Small intestine (tissue), 7 donors: Measurements from ENCODE around the gene VRK2. TPM values are rescaled to one million over a fixed set of nuclear protein-coding genes. Genes with fewer than 3 reads are reported as not detected.

ENCODE experiments used
- DNase-seq, 2 donors: peaks; one replicate each; pipeline versions ENCODE4 v3.0.0 to v3.0.0-alpha.2; 2013
- FAIRE-seq: peaks from 2 replicates; lab custom pipeline; 2012; peaks lifted over from hg19 to GRCh38; lab: Jason Lieb, UNC
- H3K27ac ChIP-seq, 3 donors: one replicate each; pipeline ENCODE4 v1.5.1; 2013; ENCODE audit warnings: low read length in 2 of 3, mild to moderate bottlenecking in 2 of 3, control low read depth in 1 of 3, inconsistent platforms in 1 of 3, low read depth in 1 of 3, moderate library complexity in 1 of 3
- H3K27me3 ChIP-seq, 3 donors: one replicate each; pipeline ENCODE4 v1.6.1; 2013; ENCODE audit warnings: low read length in 3 of 3, inconsistent platforms in 1 of 3; ENCODE audit not compliant: control insufficient read depth in 3 of 3, insufficient read depth in 3 of 3
- H3K36me3 ChIP-seq, 3 donors: one replicate each; pipeline ENCODE4 v1.6.1; 2013; ENCODE audit warnings: low read length in 3 of 3, inconsistent platforms in 1 of 3, low read depth in 1 of 3, mild to moderate bottlenecking in 1 of 3, moderate library complexity in 1 of 3; ENCODE audit not compliant: control insufficient read depth in 3 of 3, insufficient read depth in 2 of 3
- H3K4me1 ChIP-seq, 3 donors: one replicate each; pipeline ENCODE4 v1.6.1; 2013; ENCODE audit warnings: low read length in 2 of 3, inconsistent platforms in 1 of 3, low read depth in 1 of 3, mild to moderate bottlenecking in 1 of 3, moderate library complexity in 1 of 3; ENCODE audit not compliant: control insufficient read depth in 3 of 3, insufficient read depth in 2 of 3
- H3K4me3 ChIP-seq, 3 donors: one replicate each; pipeline ENCODE4 v1.5.1; 2013; ENCODE audit warnings: low read length in 3 of 3, control low read depth in 1 of 3, inconsistent platforms in 1 of 3, low read depth in 1 of 3, mild to moderate bottlenecking in 1 of 3, moderate library complexity in 1 of 3
- H3K9me3 ChIP-seq, 2 donors: one replicate each; pipeline ENCODE4 v1.6.1; 2013; ENCODE audit warnings: low read depth in 1 of 2, low read length in 1 of 2; ENCODE audit not compliant: control insufficient read depth in 2 of 2, insufficient read depth in 1 of 2
- WGBS, 3 donors: extraction: QIAGEN DNeasy Blood & Tissue Kit; methylation state at CpG; one replicate each; pipeline ENCODE4 v1.1.7; 2013; 5-methylcytosine and 5-hydroxymethylcytosine counted together
- polyA plus RNA-seq, 4 donors: library from polyadenylated mRNA; stranded (reverse) in 3 of 4; unstranded in 1 of 4; fragments of 200-250 nt in 3 of 4; fragments of 120-200 nt in 1 of 4; gene quantifications; one replicate each; pipeline versions ENCODE4 v1.2.1 to v1.2.3, GENCODE V29; 2013
- donor health status: healthy with polysubstance abuse.
- donor health status: control.
- donor health status: control.
- donor health status: Bipolar disorder and iron deficiency.
- donor health status: healthy.

Gene VRK2
- polyA plus RNA-seq, 4 donors = 5.1 to 18.0 (median 6.9) TPM

- no peak for FAIRE-seq
- Histone ChIP-seq H3K36me3 (no peaks in the 10 kb centered on the region), H3K27ac (peak overlapping the region; percentile 79 to 98 (median 89)), H3K4me3 (peak overlapping the region; percentile 67 to 85 (median 75)), H3K4me1 (peaks cover 0 to 6% (median 0%) of the 10 kb centered on the region in 3 donors), H3K9me3 (no peaks in the 10 kb centered on the region), H3K27me3 (no peaks in the 10 kb centered on the region)
- WGBS, 3 donors = 0 to 2% (median 1%) methylated on average over 14 of the region's 14 CpGs
- no peak for DNase-seq
Measured at GRCh38 chr2:58046335-58046584, 346 bp upstream of the VRK2 start.

GRCh38 chr2:58047373-58047935 lies 848 bp downstream of the VRK2 start:
- Histone ChIP-seq H3K4me1 (peaks cover 0 to 6% (median 0%) of the 10 kb centered on the region in 3 donors), H3K27me3 (no peaks in the 10 kb centered on the region), H3K4me3 (peak overlapping the region; percentile 67 to 85 (median 75)), H3K9me3 (no peaks in the 10 kb centered on the region), H3K36me3 (peaks cover 0 to 3% (median 0%) of the 10 kb centered on the region in 3 donors), H3K27ac (peak overlapping the region; percentile 79 to 98 (median 89))
- no peak for DNase-seq
- 12 to 24% (median 18%) methylated on average over 13 of the region's 13 CpGs for WGBS, 3 donors
- no peak for FAIRE-seq

DNA sequence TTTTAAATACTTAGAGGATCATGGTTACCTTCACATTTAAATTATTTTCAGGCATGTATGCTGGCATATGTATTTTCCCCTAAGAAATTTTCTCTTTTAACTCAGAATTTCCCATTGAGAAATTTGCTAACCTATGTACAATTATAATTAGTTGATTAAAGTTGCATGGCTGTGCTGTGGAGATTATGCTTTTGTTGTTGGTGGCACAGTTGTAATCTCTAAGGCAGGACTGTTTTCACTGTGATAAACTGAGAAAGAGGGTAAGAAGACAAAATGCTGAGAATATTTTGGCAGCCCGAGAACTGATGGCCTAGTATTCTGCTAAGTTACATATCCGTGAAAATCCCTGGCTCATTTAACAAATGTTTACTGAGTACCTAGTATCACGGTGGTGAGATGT lies 1.4 kb downstream of the VRK2 start:
- Histone ChIP-seq H3K27ac (no peak overlapping the region), H3K9me3 (no peaks in the 10 kb centered on the region), H3K4me3 (no peak overlapping the region), H3K36me3 (peaks cover 0 to 3% (median 0%) of the 10 kb centered on the region in 3 donors), H3K27me3 (no peaks in the 10 kb centered on the region), H3K4me1 (peaks cover 0 to 6% (median 0%) of the 10 kb centered on the region in 3 donors)
- DNase-seq = no peak
- WGBS, 3 donors = 72 to 75% (median 73%) methylated on average over 3 of the region's 3 CpGs
- FAIRE-seq = no peak

GRCh38 chr2:58051445-58051844 lies 4.8 kb downstream of the VRK2 start:
- no peak for FAIRE-seq
- Histone ChIP-seq H3K9me3 (no peaks in the 10 kb centered on the region), H3K4me1 (peaks cover 0 to 3% (median 0%) of the 10 kb centered on the region in 3 donors), H3K4me3 (no peak overlapping the region), H3K27me3 (no peaks in the 10 kb centered on the region), H3K36me3 (peaks cover 0 to 3% (median under 1%) of the 10 kb centered on the region in 3 donors), H3K27ac (no peak overlapping the region)
- no peak for DNase-seq
- WGBS, 3 donors = 91 to 96% (median 96%) methylated on average over 3 of the region's 3 CpGs

- Histone ChIP-seq H3K27me3 (no peaks in the 10 kb centered on the region), H3K27ac (no peak overlapping the region), H3K36me3 (peaks cover 0 to 5% (median 3%) of the 10 kb centered on the region in 3 donors), H3K4me3 (no peak overlapping the region), H3K4me1 (no peaks in the 10 kb centered on the region), H3K9me3 (no peaks in the 10 kb centered on the region)
- DNase-seq (no peak), FAIRE-seq (no peak)
- WGBS, 3 donors = 85 to 92% (median 89%) methylated on average over 1 of the region's 1 CpG
Measured at GRCh38 chr2:58052978-58053377, 6.4 kb downstream of the VRK2 start.

- FAIRE-seq (peak; percentile 44), DNase-seq (no peak)
- peaks cover 0 to 10% (median 3%) of the 10 kb centered on the region in 3 donors for H3K36me3 ChIP-seq
- no peak overlapping the region for H3K27ac ChIP-seq
- no peaks in the 10 kb centered on the region for H3K27me3 ChIP-seq
- H3K4me1 ChIP-seq = no peaks in the 10 kb centered on the region
- no peak overlapping the region for H3K4me3 ChIP-seq
- H3K9me3 ChIP-seq = no peaks in the 10 kb centered on the region
Measured at GRCh38 chr2:58054264-58054663, 7.7 kb downstream of the VRK2 start.

- Histone ChIP-seq H3K4me1 (no peaks in the 10 kb centered on the region), H3K27ac (no peak overlapping the region), H3K9me3 (no peaks in the 10 kb centered on the region), H3K27me3 (no peaks in the 10 kb centered on the region), H3K4me3 (no peak overlapping the region), H3K36me3 (peaks cover 0 to 10% (median 3%) of the 10 kb centered on the region in 3 donors)
- WGBS, 3 donors = 85 to 90% (median 85%) methylated on average over 2 of the region's 2 CpGs
- no peak for DNase-seq
- FAIRE-seq = no peak
Measured at GRCh38 chr2:58055033-58055786, 8.6 kb downstream of the VRK2 start.

GRCh38 chr2:58056192-58056916 lies 9.7 kb downstream of the VRK2 start:
- Histone ChIP-seq H3K9me3 (no peaks in the 10 kb centered on the region), H3K4me3 (no peak overlapping the region), H3K36me3 (peaks cover 0 to 10% (median 3%) of the 10 kb centered on the region in 3 donors), H3K4me1 (no peaks in the 10 kb centered on the region), H3K27ac (no peak overlapping the region), H3K27me3 (no peaks in the 10 kb centered on the region)
- 91% methylated on average over 9 of the region's 9 CpGs for WGBS, 3 donors
- FAIRE-seq (no peak), DNase-seq (no peak)
